ENCODE data around the gene SH2B2.

DNA sequence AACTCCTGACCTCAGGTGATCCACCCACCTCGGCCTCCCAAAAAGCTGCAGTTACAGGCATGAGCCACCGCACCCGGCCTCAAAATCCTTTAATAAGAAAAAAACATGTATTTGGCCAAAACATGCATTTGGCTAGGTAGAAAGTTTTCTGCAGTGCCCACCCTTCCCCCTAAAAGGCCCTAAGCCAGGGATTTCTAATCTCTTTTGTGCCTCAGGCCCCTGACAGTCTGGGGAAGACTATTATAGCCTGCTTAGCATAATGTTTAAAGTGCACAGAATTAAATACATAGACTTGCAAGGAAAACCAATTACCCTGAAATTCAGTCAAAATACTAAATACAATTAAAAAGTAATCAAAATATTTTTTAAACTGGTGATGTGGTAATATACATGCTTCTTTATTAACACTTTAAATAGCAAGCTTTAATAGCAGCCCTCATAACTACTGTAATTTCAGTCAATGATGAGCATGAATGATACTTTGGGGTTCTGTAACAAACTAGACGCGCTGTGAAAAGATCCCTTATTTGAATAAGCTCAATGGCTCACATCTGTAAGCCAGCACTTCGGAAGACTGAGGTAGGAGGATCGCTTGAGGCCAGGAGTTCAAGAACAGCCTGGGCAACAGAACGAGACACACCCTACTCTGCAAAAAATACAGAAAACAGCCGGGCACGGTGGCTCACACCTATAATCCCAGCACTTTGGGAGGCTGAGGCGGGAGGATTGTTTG, 39.7 kb downstream of the SH2B2 start:
- TF ChIP-seq, protein P1, sequence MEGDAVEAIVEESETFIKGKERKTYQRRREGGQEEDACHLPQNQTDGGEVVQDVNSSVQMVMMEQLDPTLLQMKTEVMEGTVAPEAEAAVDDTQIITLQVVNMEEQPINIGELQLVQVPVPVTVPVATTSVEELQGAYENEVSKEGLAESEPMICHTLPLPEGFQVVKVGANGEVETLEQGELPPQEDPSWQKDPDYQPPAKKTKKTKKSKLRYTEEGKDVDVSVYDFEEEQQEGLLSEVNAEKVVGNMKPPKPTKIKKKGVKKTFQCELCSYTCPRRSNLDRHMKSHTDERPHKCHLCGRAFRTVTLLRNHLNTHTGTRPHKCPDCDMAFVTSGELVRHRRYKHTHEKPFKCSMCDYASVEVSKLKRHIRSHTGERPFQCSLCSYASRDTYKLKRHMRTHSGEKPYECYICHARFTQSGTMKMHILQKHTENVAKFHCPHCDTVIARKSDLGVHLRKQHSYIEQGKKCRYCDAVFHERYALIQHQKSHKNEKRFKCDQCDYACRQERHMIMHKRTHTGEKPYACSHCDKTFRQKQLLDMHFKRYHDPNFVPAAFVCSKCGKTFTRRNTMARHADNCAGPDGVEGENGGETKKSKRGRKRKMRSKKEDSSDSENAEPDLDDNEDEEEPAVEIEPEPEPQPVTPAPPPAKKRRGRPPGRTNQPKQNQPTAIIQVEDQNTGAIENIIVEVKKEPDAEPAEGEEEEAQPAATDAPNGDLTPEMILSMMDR (IDR thresholded peaks at IDR 0.05 in 8 of 11, conservative IDR thresholded peaks at IDR 0.05 in 3 of 11) = no peak
- TF ChIP-seq POLR2AphosphoS5 (IDR thresholded peaks at IDR 0.05) (no peak), POLR2A (IDR thresholded peaks at IDR 0.05) (no peak)
